Measurements from ENCODE around the gene CAMTA1.

CAMTA1 gene

GRCh38 chr1:6858596-6858995, 73.3 kb downstream of the CAMTA1 start:
- no peak for DNase-seq

GRCh38 chr1:6859415-6860343, 74.4 kb downstream of the CAMTA1 start:
- DNase-seq: no peak

GRCh38 chr1:6860401-6860800, 75.1 kb downstream of the CAMTA1 start:
- DNase-seq: no peak

GRCh38 chr1:6861075-6861724, 75.9 kb downstream of the CAMTA1 start:
- no peak for DNase-seq

- no peak for DNase-seq
Measured at GRCh38 chr1:6862906-6863305, 77.7 kb downstream of the CAMTA1 start.

- DNase-seq: no peak
Measured at GRCh38 chr1:6864166-6864565, 78.9 kb downstream of the CAMTA1 start.

- DNase-seq: no peak
Measured at GRCh38 chr1:6866825-6867224, 81.6 kb downstream of the CAMTA1 start.

GRCh38 chr1:6867321-6867720, 82.1 kb downstream of the CAMTA1 start:
- no peak for DNase-seq

- no peak for DNase-seq
Measured at GRCh38 chr1:6867729-6868659, 82.7 kb downstream of the CAMTA1 start.

GRCh38 chr1:6868660-6869380, 83.6 kb downstream of the CAMTA1 start:
- DNase-seq: no peak

GRCh38 chr1:6869545-6869944, 84.3 kb downstream of the CAMTA1 start:
- no peak for DNase-seq

- DNase-seq: no peak
Measured at GRCh38 chr1:6870086-6870485, 84.8 kb downstream of the CAMTA1 start.

- no peak for DNase-seq
Measured at GRCh38 chr1:6870571-6870970, 85.3 kb downstream of the CAMTA1 start.

- no peak for DNase-seq
Measured at GRCh38 chr1:6871300-6871972, 86.2 kb downstream of the CAMTA1 start.

- DNase-seq: no peak
Measured at GRCh38 chr1:6872573-6873261, 87.5 kb downstream of the CAMTA1 start.

- DNase-seq: no peak
Measured at GRCh38 chr1:6873298-6874015, 88.2 kb downstream of the CAMTA1 start.

- DNase-seq: no peak
Measured at GRCh38 chr1:6874298-6874697, 89.0 kb downstream of the CAMTA1 start.

GRCh38 chr1:6880951-6881690, 95.9 kb downstream of the CAMTA1 start:
- DNase-seq: no peak

GRCh38 chr1:6882414-6882813, 97.2 kb downstream of the CAMTA1 start:
- no peak for DNase-seq

- DNase-seq: no peak
Measured at GRCh38 chr1:6884652-6885153, 99.4 kb downstream of the CAMTA1 start.

Data from NCI-H2227 treated with DMSO at 0.1 percent for 48 hours (cell line).